CD4-positive, alpha-beta T cell treated with Interleukin-17A for 4 hours (primary cell): ENCODE data around the gene APBA2.
"Not testable (repeated sequence)": the region's sequence is repeated elsewhere in the genome, so short reads cannot be mapped to it uniquely, and the experiment has no call there.

ENCODE experiments used
- DNase-seq: peaks from one replicate; pipeline ENCODE4 v3.0.0-alpha.2; 2020; ENCODE audit warnings: mixed read lengths

Gene APBA2

DNA sequence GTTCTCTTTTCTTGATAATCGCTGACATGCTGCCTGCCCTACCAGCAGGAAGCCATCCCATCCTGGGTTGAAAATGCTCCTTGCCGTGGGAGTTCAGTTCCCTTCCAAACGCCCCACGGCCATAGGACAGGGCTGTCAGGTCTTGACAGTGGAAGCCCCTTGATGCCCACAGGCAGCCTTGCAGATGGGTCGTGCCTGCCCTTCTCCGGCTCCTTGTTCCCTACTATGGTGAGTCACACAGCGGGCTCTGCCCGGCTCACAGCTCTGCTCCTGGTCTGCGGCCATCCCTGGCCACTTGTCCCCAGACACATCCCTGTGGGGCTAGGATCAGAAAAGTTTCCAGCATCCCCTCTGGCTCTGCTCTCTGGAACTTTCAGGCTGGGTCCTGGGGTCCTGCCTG is 6.2 kb upstream of the APBA2 start:
- no peak for DNase-seq

DNA sequence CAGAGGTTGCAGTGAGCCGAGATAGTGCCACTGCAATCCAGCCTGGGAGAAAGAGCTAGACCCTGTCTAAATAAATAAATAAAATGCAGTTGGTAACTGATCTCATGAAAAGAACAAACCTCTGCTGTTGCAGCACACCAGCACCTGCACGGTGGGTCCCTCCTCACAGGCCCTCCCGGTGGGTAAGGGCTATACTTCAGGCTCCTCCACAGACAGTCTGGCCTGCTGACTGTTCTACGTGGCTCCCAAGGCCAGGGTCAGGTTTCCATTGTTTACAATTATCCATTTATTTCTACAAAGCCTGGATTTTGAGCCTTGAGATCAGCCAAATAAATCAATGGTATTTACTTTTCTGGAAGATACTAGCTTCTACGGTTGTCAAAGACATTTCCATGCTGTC is 5.1 kb upstream of the APBA2 start:
- DNase-seq: no peak

DNA sequence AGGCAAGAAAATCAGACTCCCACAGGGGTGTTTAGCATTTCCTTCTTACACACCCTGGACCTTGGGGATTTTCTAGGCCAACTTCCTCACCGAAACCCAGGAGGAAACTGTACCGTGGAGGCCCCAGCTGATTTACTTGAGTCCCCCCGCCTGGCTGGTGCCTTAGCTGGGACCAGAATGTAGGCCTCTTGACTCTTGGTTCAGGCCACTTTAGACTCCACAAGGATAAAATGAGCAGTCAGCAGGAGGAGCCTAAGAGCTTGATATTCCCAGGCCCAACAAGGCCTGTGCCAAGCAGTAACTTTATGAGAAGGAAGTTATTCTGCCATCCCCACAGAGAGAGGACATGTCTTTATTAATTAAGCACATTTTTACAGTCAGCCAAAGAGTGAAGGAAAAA is 4.6 kb upstream of the APBA2 start:
- DNase-seq: no peak

DNA sequence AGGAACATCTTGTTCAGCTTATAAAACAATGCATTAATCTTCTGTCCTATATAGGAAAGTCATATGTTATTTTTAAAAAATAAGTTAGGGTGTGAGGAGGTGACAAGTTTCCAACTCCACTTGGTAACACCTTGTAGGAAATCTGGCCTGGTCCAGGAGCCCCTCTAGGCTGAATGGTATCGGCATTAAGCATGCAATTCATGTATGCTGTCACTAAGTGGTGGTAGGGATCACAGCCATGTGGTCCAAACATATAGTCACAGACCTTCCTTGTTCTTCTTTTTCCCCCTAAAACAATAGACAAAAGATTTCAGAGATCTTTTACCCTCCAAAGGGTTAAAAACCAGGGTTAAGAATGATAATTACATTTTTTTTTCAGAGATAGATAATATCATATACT is 4.2 kb upstream of the APBA2 start:
- no peak for DNase-seq

DNA sequence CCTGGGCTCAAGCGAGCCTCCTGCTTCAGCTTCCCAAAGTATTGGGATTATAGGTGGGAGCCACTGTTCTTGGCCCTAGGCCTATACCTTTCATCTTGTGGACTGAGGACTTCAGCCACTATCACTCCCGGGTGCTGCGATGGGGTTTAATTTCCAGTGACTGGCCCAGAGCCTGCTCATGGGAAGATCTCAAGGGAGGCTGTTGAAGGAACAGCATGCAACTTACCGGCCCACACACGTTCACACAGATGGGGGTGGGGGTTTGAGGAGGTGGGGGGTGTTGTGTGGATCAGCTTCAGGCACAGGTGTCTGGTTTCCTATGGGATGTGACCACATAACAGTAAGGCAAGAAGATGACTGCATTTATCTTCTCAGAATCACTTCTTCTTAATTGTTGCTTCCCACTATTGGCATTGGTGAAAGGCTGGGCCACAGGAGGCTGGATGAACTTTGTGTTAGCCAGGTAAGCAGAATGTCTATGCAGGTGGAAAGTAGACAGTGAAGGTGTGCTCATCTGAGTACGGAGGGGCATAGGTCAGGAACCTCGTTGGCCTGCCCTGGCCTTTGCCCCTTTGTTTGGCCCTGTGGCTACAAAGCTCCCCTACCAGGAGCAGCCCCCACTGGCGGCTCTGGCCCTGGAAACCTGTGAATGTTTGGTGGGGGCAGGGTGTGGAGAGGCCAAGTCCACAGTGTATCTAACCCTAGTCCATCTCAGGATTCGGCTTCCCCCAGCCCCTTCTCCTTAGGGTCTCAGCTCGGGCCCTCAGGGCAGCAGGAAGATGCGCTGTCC is 1.4 kb upstream of the APBA2 start:
- DNase-seq: no peak

DNA sequence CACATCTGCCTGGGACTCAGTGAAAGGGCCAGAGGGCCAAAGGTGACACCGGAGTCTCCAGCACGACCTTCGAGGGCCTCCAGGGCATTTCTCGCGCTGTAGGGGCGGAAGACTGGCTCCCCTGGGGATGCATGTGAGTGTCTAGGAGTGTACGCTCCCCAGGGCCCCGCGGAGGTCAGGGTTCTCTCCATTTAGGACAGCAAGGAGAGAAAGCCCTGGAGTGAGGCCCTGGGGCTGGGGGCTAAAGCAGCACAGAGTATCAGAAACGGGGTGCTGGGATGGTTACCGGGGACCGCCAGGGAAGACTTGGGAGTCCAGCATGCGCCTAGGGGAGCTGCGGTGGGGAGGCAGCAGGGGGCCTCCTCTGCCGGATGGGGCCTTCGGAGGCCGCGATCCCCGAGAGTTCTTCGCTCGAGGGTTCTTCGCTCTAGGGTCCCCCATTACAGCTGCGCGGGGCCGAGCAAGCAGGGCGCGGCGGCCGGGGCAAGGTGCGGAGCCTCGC is 595 bp upstream of the APBA2 start:
- no peak for DNase-seq

DNA sequence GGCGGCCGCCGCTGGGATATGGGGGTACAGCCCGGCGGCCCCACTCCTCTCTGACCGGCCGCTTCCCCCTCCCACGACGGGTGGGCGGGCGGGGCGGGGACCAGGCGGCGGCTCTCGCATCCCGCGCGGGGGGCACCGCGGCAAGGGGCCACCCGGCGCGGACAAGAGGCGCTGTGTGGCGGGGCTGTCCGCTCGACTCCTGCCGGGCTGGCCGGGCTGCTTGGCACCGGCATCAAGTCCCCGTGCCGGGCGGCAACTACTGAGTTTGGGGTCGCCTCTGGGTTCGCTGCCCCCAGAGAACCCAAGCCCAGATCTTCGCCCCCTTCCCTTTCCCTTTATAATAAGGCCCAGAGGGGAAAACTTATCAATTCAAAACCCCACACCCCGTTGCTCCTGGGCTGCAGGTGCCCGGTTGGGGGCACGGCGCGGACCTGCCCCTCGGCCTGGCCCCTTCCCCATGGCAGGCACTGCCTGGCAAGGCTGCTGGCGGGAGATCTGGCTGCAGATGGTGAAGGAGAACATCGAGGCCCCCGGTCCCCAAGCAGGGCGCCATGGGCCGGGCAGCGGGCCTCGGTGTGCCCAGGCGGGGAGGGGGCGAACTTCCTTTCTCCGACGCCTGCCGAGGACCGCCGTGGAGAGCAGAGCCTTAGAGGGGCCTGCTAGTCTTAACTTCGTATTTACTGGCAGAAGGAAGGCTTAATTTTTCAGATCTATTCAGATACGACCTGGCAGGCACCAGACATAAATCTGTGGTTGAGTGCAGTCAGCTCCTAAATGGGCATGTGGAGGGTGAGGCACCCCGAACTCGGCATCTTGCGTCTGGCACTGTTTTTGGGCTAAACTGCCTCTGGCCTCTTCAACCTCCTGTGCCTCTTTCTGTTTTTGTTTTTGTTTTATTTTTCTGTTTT is 911 bp downstream of the APBA2 start:
- DNase-seq: peak; percentile 46

DNA sequence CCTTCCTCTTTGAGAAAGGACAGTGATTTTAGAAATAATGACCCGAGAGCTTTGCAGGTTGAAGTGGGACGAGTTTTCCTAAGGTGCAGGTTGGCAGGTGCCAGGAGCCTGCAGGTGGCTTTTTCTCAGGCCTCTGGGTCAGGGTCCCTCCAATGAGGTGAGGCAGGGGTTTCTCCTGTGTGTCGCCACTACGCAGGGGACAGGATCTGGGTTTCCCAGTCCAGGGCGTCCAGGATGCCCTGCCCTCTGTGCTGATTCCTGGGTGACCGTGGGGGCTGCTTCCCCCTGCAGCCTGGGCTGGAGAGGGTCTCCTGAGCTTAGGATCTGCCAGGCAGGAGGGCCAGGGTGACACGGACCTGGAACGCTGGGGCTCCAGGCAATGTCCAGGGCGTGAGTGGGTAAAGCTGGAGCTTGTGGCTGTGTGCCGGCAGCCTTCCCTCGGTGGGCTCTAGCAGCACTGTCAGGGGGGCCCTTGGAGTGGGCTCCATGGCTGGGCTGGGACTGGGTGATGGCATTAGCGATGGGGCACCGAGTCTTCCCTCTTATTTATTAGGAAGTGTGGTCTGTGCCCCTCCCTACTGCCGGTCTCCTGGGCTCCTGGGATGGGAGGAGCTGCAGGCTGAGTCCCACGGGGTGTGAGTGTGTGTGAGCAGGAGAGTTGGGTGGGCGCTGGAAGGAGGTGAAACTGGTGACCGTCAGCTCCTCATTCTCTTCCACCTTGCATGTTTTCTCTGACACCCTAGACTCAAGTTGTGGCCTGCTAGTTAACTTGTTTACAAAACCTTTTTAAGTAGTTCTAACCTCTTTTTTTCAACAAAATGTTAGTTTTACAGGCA is 1.8 kb downstream of the APBA2 start:
- DNase-seq: no peak

DNA sequence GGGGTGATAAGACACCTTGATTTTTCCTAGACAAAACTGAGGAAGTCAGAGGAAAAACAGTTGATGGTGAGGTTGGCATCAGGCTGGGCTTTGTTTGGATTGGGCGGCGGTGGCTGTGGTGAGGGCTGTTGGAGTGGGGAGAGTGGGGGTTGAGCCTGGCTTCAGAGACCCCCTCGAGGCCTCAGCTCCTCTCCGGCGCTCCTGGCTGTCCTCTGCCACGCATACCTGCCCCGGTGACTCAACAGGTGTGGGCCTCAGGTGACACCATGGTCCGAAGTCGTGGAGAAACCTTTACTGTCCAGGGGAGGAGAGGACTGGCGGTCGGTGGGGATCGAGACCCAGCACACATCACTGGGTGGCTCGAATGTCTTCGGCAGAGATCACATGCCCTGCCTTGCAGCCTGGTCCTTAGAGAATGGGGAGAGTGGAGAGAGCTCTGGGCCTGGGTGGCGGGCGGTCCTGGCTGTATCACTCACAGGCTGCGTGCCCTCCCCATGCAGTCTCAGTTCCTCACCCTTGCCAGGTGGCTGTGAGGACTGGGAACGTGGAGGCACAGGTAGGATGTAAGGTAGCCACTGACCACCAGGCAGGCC is 2.6 kb downstream of the APBA2 start:
- no peak for DNase-seq

DNA sequence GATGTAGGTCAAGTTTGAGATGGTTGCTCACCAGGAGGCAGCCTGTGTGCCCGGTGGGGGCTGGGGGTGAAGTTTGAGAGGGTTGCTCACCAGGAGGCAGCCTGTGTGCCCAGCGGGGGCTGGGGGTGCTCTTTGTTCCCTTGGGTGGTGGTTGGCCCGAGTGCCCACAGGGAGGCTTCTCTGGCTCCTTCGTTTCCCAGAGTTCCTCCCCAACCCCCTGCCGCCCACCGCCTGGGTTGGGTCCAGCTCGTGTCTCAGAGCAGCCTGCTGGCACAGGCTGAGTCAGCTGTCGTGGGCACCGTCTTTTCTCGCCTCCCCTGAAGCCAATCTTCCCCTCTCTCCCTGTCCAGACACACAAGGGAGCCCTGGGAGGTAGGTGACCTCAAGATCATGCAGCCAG is 3.1 kb downstream of the APBA2 start:
- no peak for DNase-seq

DNA sequence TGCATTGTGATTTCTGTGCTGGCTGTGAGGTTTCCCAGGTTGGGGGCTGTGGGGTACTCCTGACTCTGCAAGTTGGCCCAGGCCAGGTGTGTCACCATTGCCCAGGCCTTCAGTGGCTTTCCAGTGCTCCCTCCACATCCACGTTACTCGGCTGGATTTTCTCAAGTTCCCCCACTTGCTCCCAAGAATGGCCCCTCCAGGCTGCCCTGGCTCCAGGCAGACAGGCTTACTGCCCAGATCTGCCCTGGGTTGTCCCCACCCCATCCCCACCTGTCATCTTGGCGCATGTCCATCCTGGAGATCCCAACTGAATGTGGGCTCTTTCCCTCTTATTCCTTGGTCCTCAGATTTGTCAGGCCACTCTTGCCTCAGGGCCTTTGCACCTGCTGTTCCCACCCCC is 3.6 kb downstream of the APBA2 start:
- DNase-seq: no peak

DNA sequence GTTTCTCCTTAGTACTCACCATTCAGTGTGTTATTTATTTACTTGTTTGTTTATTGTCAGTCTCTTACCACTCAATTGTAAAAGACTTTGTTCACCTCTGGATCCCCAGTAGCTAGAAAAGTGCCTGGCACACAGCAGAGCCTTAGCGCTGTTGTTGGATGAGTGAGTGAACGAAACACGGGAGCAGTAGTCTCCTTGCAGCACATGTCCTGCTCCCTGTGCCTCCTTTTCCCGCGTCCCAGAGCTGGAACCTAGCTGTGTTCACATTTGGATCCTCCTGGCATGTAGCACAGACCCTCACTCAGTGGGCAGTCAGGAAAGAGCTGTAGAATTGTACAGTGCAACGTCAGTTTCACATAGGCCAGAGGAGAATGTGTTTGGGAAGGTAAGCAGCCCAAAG is 4.1 kb downstream of the APBA2 start:
- not testable (repeated sequence) for DNase-seq

DNA sequence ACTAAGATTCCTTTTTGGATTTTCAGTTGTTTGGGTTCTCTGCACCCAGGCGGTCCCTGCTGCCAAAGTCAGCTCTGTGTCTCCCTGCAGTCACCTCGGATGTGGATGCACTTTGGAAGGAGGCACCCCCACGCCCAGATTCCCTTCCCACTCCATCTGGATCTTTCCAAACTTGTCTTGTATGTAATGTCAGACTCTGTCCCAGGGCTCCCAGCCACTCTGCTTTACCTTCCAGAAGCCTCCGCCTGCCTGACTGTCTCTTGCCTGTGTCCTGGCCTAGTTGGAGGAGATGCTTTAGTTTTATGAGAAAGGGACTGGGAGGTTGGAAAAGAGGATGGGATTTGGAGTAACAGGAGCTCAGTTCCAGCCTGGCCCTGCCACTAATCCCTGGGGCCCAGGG is 4.5 kb downstream of the APBA2 start:
- not testable (repeated sequence) for DNase-seq

DNA sequence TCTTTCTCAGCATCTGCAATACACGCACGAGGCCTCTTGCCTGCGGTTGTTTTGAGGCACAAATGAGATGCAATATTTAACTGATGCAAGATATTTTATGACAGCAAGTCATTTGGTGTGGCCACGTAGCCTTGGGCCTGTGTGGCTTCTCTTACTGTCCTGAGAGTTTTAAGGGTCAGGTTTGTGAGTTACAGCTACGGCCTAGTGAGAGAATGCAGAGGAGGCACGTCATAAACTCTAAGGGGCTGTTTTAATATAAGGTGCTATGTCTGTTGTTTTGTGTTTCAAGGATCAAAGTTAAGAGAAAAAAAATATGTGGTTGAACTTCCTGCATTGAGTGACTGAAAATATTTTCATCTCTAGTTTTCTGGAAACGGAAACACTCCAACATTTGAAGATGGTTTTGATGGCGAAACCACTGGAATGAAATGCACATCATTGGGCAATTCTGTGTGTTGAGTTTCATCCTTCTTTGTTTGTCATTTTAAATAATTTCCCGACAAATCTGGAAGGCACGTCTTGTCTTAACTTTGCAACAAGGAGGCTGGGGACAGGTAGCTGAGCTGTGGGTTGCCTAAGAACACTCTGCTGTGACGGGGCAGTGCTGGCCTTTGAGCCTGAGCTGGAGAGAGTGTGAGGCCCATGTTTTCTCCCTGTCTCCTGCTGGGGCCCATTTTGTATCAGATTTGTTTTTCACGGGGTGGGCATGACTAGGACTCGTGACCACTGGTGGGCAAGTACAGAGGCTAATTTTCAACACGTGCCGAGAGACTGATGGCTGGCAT is 5.1 kb downstream of the APBA2 start:
- DNase-seq: peak; percentile 37

DNA sequence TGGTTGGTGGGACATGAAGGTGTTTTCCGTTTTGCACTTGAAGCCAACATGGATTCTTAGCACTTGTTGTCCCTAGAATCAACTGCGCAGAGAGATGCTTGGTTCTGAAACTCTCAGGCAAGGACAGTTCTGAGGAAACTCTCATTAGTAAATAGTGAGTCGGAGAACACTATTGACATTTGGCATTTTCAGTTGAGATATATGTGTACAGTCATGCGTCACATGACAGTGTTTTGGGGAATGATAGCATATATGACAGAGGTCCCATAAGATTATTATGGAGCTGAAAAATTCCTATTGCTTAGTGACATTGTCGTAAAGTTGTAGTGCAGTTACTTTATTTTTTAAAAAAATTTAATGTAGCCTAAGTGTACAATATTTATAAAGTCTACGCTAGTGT is 5.8 kb downstream of the APBA2 start:
- no peak for DNase-seq

DNA sequence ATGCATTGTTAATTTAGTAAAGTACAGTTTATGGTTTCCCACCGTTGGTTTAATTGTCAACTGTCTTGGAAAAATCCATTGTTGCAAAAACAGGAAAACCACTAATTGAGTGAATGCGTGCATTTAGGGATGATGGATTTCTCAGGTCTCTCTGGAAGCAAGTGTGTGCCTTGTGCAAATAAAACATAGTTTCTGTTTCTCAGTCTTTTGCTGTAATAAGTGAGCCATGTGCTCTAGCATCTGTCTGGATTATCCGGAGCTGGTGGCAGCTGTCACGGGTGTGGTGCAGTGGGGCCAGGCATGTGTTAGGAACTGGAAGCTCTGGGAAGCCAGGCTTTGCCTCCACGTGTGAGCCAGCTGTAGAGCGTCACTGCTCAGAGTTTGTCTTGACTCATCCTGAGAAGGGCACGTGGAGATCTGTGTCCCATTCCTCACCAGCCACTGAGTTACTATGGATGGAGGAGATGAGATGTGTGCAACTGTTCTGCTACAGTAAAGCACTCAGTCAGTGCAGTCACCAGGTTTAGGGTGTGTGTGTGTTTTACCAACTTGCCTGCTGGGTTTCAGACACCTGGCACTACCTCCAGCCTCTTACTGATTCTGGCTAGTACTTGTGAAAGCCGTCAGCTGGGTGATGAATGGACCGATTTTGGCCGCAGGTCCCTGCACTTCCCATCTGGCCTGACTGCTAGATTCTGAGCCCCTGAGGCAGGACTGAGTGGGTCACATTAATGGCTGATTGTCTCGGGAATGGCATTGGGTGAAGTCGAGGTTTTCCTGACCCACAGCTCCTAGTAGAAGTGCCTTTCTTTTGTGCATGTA is 7.2 kb downstream of the APBA2 start:
- no peak for DNase-seq

DNA sequence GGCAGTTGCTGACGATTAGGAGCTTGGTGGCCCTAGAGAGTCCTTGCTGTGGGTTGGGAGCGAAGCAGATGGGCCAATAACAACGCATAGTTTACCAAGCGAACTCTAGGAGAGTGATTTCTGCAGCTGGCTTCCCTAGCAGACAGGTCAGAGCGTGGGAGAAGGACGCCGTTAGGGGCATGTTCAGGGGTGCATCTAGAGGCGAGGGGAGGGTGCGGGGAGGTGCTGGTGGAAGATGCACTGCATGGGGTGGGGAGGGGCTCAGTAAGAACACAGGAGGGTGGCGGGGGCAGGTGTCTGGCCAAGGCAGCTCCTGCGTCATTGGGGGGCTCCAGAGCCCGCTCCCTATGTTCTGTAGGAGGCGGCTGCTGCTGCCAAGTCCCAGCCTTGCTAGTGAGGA is 8.9 kb downstream of the APBA2 start:
- no peak for DNase-seq

DNA sequence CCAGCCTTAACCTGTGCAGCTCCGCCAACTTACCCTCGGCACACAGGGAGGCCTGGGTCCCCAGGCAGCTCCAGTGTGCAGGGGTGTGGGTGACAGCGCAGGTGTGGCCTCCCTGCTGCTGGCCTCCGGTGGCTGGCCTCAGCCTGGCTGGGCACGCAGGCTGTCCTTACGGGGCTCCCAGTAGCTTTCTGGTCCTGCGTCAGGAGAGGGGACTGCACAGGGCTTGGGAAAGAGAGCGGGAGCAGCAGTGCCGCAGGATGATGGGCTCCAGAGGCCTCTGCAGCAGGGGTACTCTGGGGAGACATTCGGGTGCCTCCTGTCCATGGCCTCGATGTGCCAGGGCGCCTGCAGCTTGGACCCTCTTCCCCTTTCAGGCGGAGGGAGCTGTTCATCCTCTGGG is 9.4 kb downstream of the APBA2 start:
- DNase-seq: no peak

DNA sequence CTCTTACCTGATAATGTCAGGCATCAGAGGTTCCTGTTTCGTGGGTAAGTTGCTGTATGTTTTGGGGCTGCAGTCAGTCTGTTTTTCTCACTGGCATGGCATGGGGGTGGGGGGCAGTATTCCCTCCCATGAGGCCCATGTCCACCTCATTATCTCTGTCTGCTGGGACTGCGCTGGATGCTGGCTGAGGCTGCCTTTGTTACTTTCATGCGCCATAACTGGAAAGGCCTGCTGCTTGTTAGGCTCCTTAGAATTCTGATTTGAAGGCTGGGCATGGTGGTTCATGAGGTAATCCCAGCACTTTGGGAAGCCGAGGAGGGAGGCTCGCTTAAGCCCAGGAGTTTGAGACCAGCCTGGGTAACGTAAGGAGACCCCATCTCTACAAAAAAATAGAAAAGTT is 9.8 kb downstream of the APBA2 start:
- no peak for DNase-seq

DNA sequence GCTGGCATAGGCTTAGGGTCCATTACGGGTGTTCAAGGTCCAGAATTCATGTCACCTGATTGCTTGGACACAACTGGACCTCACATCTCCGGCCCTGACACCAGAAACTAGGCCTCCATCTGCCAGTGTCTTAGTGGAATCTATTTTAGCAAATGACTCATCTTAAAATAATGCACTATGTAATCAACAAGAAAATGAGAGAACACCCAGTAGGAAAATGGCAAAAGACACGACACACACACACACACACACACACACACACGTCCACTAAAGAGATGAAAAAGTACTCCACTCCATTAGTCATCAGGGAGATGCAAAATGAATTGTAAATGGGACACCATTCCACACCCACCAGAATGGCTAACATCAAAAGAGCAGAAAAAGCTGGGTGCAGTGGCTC is 11.2 kb downstream of the APBA2 start:
- DNase-seq: no peak
